NCI-H446 treated with DMSO at 0.1 percent for 48 hours (cell line): ENCODE measurements around the gene TTL.
"Not testable (repeated sequence)": the region's sequence is repeated elsewhere in the genome, so short reads cannot be mapped to it uniquely, and the experiment has no call there.

ENCODE experiments used
- DNase-seq: peaks from one replicate; lab custom pipeline; 2025; lab: John Stamatoyannopoulos, UW

TTL gene

DNA sequence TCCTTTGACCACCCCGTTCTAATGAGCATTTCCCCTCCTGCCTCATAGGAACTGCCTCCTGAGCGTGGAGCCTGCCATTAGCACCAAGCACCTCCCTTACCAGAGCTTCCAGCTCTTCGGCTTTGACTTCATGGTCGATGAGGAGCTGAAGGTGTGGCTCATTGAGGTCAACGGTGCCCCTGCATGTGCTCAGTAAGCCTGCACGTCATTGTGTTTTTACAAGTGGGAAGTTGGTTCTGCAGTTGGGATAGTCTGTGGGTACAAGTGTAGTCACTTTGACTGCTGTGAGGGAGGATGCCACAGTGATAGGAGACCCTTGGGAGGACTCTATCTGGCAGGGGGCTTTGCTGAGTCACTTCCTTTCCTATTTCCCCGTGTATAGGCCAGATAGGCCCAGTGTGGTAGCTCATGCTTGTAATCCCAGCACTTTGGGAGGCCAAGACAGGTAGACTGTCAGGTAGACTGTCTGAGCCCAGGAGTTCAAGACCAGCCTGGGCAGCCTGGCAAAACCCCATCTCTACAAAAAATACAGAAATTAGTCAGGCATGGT, 38.4 kb downstream of the TTL start:
- DNase-seq, result no peak

GRCh38 chr2:112523291-112523777, 41.4 kb downstream of the TTL start:
- no peak for DNase-seq

GRCh38 chr2:112524276-112524675, 42.3 kb downstream of the TTL start:
- DNase-seq, result not testable (repeated sequence)

- DNase-seq, result no peak
Measured at GRCh38 chr2:112528541-112528940, 46.6 kb downstream of the TTL start.

GRCh38 chr2:112529757-112530156, 47.8 kb downstream of the TTL start:
- no peak for DNase-seq

GRCh38 chr2:112530728-112531127, 48.8 kb downstream of the TTL start:
- DNase-seq, result no peak

- no peak for DNase-seq
Measured at GRCh38 chr2:112534826-112535225, 52.9 kb downstream of the TTL start.

DNA sequence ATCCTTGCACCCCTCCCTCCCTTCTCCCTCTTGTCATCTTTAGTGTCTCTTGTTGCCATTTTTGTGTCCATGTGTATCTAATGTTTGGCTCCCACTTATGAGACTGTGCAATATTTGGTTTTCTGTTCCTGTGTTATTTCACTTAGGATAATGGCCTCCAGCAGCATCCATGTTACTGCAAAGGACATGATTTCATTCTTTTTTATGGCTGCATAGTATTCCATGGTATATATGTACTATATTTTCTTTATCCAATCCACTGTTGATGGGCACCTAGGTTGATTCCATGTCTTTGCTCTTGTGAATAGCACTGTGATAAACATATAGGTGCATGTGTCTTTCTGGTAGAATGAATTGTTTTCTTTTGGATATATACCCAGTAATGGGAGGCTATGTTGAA, 54.7 kb downstream of the TTL start:
- not testable (repeated sequence) for DNase-seq

GRCh38 chr2:112539306-112539705, 57.4 kb downstream of the TTL start:
- DNase-seq, result no peak

DNA sequence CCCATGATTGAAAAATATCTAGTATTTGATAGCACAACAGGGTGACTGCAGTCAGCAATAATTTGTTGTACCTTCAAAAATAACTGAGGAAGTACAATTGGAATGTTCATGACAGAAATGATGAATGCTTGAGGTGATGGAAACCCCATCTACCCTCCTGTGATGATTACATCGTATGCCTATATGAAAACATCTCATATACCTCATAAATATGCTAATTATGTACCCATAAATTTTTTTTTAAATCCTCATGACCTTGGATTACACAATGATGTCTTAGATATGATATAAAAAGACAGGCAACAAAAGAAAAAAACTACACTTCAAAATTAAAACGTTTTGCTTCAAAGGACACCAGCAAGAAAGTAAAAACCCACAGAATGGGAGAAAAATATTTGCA, 59.0 kb downstream of the TTL start:
- DNase-seq, result no peak

GRCh38 chr2:112541315-112542122, 59.6 kb downstream of the TTL start:
- DNase-seq, result peak; percentile 67

DNA sequence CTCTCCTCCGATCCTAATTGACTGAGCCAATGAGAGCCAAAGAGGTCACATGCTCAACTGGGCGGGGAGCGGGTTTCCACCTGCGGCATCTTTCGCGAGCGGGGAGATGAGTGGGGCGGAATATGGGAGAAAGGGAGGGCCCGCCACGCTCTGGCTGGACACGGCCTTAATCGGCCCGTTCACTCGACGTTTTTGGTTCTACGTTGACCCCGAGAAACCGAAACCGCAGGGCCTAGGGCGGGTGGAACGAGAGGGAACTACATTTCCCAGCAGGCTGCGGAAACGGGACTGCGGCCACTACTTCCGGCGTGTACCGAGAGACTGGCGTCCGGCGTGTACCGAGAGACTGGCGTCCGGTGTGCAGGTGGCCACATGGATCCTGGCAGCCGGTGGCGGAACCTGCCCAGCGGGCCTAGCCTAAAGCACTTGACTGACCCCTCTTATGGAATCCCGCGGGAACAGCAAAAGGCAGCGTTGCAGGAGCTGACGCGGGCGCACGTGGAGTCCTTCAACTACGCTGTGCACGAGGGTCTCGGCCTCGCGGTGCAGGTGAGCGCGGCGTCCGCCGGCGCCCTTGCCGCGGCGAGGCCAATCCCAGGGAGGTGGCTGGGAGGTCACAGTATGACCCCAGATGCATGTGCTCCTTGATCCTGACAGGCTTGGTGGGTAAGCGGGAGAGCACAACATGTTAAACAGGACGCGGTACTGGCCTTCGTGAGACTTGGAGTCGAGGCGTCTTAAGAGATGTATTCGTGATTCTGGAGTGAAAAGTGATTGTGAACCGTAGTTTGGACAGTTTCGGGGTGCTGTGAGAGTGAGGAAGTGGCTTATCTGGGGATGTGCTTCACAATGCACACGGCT, 60.4 kb downstream of the TTL start, which contains the start of gene POLR1B:
TSS of gene POLR1B (plus strand) at position 343 of the 861 bp plus-strand sequence. CDS start at position 373, 30 bp downstream.
- DNase-seq, result peak; percentile 62

DNA sequence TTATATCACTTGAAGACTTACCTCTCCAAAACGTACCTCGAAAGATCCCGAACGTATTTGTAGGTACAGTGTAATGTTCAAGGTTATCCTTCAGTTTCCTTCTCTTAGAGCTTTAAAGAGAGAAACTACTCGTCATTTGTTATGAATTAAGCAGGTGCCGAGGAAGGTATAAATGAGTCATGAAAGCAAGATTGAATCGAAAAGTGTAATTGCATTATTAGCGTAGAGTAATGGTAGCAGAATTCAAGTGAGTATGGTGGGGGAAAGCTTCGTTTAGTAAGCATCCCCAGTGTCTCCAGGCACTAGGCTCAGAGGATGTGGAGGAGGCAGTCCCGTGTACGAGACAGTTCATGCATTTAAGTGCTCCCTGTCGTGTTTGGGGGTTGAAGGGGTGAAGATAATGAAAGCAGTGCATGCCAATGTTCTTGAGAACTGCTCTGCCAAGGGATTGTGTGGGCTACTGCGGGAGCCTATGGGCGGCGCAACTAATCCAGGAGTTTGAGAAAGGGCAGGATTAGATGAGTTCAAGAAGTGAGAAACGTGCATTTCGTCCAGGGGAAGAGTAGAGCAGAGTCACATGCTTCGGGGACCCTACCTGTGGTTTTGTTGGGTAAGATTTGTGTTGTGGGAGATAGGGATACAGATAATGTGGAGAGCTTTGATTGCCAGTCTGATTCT, 61.2 kb downstream of the TTL start:
- no peak for DNase-seq

- DNase-seq, result no peak
Measured at GRCh38 chr2:112547333-112547732, 65.4 kb downstream of the TTL start.

GRCh38 chr2:112548980-112549379, 67.0 kb downstream of the TTL start:
- no peak for DNase-seq

DNA sequence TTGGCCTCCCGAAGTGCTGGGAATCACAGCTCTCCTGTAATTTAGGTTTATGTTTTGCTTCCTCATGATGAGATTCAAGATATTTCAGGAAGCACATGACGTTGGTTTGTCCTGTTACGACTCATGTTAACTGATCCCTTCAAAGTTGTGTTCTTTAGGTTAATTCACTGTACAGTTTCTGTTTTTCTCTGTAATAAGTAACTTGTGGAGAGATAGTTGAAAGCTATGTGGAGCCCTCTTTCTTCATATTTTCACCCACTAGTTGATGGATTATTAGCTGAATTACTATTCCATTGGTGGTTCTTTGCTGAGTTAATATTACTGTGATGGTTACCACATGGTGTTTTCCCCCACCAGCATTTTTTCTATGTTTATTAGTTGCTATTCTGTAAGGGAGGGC, 84.1 kb downstream of the TTL start:
- DNase-seq, result no peak

DNA sequence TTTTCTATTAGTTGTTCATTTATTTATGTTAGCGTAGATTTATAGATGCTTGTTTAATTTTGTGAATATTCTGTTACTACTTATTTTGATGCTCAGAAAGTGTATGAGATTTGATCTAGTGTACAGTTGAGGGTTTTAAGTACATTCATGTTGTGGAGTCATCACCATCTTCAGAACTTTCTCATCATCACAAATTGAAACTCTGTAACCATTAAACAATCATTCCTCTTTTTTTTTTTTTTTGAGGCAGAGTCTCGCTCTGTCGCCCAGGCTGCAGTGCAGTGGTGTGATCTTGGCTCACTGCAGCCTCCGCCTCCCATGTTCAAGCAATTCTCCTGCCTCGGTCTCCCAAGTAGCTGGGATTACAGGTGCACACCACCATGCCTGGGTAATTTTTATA, 84.6 kb downstream of the TTL start:
- not testable (repeated sequence) for DNase-seq

- no peak for DNase-seq
Measured at GRCh38 chr2:112572005-112572404, 90.0 kb downstream of the TTL start.

DNA sequence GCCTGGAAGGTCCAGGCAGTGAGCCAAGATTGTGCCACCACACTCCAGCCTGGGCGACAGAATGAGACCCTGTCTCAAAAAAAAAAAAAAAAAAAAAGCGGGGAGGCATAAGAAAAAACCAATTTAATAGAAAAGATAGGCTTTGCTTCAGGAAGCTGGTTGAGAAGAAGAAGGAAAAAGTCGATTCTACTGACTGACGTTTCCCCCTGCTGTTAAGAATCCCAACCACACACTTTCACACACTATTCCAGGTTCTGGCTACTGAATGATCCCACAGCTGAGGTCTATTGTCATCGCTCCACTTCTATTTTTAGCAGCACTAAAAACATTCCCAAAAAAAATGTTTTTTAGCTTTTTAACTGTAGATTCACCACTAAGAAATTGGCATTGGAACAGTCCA, 95.8 kb downstream of the TTL start:
- DNase-seq, result no peak

- DNase-seq, result peak; percentile 79
Measured at GRCh38 chr2:112579241-112579640, 97.3 kb downstream of the TTL start.

DNA sequence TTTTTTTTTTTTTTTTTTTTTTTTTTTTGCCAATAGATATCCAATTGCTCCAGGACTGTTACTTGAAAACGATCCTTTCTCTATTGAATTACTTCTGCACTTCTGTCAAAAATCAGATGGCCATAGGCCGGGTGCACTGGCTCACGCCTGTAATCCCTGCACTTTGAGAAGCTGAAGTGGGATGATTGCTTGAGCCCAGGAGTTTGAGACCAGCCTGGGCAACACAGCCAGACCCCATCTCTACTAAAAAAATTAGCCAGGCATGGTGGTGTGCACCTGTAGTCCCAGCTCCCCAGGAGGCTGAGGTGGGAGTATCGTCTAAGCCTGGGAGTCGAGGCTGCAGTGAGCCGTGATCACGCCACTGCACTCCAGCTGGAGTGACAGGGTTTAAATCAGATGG, 98.1 kb downstream of the TTL start:
- DNase-seq, result no peak

DNA sequence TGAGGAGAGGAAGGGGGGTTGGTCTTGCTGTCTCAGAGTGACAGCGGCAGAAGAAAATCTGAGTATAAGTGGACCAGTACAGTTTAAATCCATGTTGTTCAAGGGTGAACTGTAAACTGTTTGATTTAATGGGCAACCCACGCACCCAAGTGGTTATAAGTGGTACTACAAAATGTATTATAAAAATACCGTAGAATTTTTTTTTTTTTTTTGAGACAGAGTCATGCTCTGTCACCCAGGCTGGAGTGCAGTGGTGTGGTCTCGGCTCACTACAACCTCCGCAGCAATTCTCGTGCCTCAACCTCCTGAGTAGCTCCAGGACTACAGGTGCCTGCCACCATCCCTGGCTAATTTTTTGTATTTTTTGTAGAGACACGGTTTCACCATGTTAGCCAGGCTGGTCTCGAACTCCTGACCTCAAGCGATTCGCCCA, 100.4 kb downstream of the TTL start:
- peak; percentile 49 for DNase-seq
